ENCODE measurements around the gene ARVCF.
A peak's percentile ranks its signal among the peaks of the same experiment; 100 is the strongest.

Gene ARVCF, protein sequence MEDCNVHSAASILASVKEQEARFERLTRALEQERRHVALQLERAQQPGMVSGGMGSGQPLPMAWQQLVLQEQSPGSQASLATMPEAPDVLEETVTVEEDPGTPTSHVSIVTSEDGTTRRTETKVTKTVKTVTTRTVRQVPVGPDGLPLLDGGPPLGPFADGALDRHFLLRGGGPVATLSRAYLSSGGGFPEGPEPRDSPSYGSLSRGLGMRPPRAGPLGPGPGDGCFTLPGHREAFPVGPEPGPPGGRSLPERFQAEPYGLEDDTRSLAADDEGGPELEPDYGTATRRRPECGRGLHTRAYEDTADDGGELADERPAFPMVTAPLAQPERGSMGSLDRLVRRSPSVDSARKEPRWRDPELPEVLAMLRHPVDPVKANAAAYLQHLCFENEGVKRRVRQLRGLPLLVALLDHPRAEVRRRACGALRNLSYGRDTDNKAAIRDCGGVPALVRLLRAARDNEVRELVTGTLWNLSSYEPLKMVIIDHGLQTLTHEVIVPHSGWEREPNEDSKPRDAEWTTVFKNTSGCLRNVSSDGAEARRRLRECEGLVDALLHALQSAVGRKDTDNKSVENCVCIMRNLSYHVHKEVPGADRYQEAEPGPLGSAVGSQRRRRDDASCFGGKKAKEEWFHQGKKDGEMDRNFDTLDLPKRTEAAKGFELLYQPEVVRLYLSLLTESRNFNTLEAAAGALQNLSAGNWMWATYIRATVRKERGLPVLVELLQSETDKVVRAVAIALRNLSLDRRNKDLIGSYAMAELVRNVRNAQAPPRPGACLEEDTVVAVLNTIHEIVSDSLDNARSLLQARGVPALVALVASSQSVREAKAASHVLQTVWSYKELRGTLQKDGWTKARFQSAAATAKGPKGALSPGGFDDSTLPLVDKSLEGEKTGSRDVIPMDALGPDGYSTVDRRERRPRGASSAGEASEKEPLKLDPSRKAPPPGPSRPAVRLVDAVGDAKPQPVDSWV

DNA sequence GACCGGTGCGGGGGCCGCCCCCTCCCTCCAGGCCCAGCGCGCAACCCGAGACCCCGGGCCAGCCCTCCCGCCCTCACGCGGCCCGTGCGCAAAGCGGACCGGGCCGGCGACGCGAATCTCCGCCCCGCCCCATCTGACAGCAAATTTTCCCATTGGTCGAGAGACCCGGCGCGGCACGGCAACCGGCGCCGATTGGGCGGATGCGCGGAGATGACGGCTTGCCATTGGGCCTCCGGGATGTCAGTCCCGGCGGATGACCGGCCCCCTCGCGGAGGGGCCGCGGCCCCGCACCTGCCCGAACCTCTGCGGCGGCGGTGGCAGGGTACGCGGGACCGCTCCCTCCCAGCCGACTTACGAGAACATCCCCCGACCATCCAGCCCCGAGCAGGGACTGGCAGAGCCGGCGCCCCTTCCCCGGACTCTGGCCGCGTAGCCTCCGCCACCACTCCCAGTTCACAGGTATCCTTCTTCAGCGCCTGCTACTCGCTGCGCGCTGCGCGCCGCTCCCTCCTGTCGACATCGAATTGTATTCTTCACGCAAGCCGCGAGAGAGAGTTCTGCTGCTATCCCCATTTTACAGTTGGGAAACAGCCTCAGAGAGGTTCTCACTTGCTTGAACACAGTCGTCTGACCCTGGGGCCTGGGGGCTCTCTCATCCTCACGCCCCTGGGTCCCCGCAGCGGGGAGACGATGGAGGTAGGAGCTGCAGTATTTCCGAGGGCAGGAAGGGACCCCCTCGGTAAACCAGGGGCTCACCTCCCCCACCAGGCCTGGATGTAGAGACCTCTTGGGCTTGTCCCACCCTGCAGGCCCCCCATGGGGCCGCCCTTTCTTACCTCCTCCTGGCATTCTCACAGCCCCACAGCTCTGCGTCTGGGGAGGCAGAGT lies at the start of gene ARVCF:
Gene ARVCF, minus strand, starts transcription at position 90 of the 888 bp plus-strand sequence. CDS start 26,029 bp downstream, outside the sequence.
- peak; percentile 83 for DNase-seq (ENCODE audit: low read depth)

GRCh38 chr22:20065896-20066616 lies 49.4 kb upstream of the ARVCF start:
- DNase-seq (ENCODE audit: low read depth), result no peak

- no peak for DNase-seq (ENCODE audit: low read depth)
Observed at GRCh38 chr22:20064545-20065262, 48.1 kb upstream of the ARVCF start.

DNA sequence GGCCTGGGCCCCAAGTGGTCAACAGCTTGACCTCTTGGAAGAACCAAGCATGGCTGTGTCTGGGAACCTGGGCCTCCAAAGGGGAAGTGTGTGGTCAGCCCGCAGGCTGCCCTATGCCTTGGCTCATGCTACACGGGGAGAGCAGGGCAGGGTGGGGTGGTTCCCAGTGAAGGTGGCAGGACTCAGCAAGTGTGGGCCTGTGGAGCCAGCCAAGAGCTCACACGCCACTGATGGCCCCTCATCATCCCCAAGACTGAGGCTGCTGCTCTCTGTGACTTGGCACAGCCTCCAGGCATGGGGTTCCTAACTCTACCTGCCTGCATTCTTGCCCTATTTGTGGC lies 47.5 kb upstream of the ARVCF start:
- DNase-seq (ENCODE audit: low read depth), result no peak

GRCh38 chr22:20063271-20064139 lies 46.9 kb upstream of the ARVCF start:
- DNase-seq (ENCODE audit: low read depth), result no peak

GRCh38 chr22:20062766-20063083 lies 46.1 kb upstream of the ARVCF start:
- no peak for DNase-seq (ENCODE audit: low read depth)

- no peak for DNase-seq (ENCODE audit: low read depth)
Observed at GRCh38 chr22:20062043-20062765, 45.6 kb upstream of the ARVCF start.

DNA sequence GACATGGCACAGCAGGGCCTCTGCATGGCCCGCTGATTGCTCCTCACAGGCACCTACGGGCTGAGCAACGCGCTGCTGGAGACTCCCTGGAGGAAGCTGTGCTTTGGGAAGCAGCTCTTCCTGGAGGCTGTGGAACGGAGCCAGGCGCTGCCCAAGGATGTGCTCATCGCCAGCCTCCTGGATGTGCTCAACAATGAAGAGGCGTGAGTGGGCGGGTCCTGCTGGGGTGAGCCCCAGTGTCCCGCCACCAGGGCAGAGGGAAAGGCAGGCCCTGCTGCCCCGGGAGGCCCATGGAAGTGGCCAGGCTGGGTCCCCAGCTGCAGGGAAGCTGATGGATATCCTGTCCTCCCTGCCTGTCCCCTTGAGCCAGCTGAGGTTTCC lies 44.8 kb upstream of the ARVCF start:
- DNase-seq (ENCODE audit: low read depth), result no peak

GRCh38 chr22:20060700-20061480 lies 44.3 kb upstream of the ARVCF start:
- DNase-seq (ENCODE audit: low read depth), result no peak

GRCh38 chr22:20058989-20059770 lies 42.6 kb upstream of the ARVCF start:
- no peak for DNase-seq (ENCODE audit: low read depth)

DNA sequence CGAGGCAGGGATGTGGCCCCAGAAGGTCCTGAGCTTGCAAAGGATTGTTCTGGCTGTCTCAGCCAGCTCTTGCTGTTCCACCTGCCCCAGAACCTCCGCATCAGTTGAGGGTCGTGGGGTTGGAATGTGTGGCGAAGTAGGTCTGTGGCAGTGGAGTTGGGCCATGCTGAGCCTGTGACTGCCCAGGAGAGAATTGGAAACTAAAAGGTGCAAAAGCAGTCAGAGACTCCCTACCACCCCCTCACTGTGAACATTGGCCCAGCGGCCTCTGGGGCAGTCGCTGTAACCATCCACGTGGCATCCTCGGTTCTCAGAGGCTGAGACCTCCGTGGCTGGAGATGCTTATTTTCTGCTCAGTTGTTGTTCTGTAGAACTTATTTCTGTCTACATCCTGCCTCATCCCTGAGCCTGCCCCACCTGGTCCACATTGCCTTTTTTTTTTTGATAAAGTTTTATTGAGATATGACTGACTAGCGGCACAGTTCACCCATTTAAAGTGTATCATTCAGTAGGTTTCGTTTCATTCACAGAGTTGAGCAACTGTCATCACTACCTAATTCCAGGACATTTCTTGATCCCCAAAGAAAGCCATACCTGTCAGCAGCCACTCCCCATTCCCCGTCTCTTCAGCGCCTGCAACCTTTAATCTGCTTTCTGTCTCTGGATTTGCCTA lies 41.1 kb upstream of the ARVCF start:
- DNase-seq (ENCODE audit: low read depth), result no peak

DNA sequence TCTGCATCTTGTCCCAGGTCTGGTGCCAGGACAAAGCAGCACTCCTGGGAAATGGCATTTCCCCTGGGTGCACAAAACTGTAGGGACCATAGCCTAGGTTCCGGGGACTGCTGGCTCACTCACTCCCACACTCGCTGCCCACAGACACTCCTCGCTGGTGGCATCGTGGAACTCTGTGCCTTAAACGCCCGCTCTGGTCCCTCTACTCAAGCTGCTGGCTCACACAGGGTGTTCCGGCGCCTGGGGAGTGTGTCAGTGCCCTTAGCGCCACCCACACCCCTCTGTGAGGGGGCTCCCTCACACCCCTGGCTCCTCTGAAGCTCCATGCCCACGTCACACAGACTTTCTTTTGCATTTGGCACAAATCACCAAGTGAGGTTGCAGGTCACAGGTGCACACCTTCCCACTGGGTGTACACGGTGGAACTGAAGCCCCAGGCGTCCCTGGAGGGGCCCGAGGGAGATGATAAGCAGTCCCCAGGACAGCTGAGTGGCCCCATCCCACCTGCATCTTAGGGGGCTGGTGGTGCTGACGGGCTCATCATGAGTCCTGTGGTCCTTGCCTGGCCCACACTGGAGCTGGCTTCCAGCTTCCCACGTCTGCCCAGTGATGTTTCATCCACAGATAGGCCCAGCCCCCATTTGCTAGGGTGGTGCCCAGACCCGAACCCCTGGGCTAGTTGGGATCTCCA lies 40.2 kb upstream of the ARVCF start:
- DNase-seq (ENCODE audit: low read depth), result no peak

- no peak for DNase-seq (ENCODE audit: low read depth)
Observed at GRCh38 chr22:20056161-20056560, 39.5 kb upstream of the ARVCF start.

DNA sequence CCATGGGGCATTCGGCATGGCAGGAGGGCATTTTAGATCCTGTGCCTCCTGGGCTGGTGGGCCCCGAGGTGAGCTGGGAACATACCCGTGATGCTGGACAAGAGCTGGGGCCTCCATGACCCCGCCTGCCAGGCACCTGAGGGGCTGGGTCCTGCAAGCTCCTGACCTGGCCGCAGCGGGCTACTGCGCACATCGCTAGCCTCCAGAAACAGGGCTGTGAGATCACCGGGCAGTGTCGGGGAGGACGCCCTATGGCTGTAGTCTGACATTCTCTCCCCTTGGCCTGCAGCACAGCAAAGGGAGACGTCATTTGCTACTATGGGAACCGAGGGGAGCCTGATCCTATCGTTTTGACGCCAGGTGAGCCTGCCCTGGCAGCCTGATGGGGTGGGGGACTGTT lies 39.0 kb upstream of the ARVCF start:
- DNase-seq (ENCODE audit: low read depth), result no peak

DNA sequence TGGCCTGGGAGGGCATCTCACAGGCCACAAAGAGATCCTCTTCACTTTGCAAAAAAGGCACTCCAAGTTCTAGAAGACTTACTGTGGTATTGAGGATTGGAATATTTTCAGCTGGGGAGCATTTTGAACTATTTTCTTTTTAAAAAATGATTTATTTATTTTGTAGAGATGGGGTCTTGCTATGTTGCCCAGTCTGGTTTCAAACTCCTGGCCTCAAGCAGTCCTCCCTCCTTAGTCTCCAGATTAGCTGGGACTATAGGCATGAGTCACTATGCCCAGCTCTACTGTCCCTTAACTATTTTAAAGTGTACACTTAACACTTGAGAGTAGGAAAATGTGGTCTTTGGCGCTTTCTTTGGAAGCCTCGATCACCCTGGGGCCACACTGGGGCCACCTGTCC lies 38.5 kb upstream of the ARVCF start:
- DNase-seq (ENCODE audit: low read depth), result no peak

DNA sequence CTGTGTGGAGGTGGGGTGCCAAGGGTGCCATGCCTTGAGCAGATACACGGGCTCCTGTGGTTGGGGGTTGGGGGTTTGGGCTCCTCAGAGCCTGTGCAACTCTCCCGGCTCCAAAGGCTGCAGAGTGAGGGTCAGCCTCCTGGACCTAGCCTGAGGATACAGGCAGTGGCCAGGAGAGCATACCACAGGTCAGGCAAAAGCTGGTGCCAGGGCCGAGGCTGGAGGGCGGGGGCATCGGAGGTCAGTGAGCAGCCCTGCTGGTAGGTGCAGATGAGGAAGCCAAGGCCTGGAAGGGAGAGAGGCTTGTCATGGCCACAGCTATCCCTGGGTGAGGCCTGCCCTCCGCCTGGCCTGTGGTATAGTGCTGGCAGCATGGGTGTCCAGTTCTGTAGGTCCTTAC lies 37.9 kb upstream of the ARVCF start:
- no peak for DNase-seq (ENCODE audit: low read depth)

Data from stimulated activated CD8-positive, alpha-beta memory T cell treated with anti-CD3 and anti-CD28 coated beads, Interleukin-4, amount 100 ng/mL, for 24 hours (primary cell).